H1 (cell line): ENCODE data around the gene ACTN3. TPM values are rescaled to one million over a fixed set of nuclear protein-coding genes. Genes with fewer than 3 reads are reported as not detected.
A peak's percentile ranks its signal among the peaks of the same experiment; 100 is the strongest.

Experiments
- CTCF ChIA-PET: fragments of 300-600 bp; sonication (Branson Sonifier 250); formaldehyde crosslinking; loops from one replicate; lab custom pipeline; 2021; ENCODE audit not compliant: partially characterized antibody; lab: Charles Lee
- POLR2A ChIA-PET: fragments of 300-600 bp; sonication (Branson Sonifier 250); formaldehyde crosslinking; loops from one replicate; lab custom pipeline; 2021; ENCODE audit warnings: inconsistent platforms; ENCODE audit not compliant: partially characterized antibody; lab: Charles Lee
- DNase-seq, 2 experiments: peaks; one replicate each; pipeline versions ENCODE4 v3.0.0 to v3.0.0-alpha.2; 2010 to 2022; ENCODE audit warnings: low spot score in 2 of 2, low read depth in 1 of 2, mixed read lengths in 1 of 2
- FAIRE-seq: peaks from 2 replicates; lab custom pipeline; 2011; peaks lifted over from hg19 to GRCh38; lab: Jason Lieb, UNC
- H2AFZ ChIP-seq: 2 replicates; pipeline ENCODE4 v1.8.1; 2012; ENCODE audit warnings: low read length, inconsistent platforms
- H2AK5ac ChIP-seq: 2 replicates; pipeline ENCODE4 v1.6.1; 2013; ENCODE audit warnings: low read depth, low read length
- H2BK120ac ChIP-seq: replicated peaks from 2 replicates; pipeline ENCODE3; 2013; ENCODE audit warnings: low read depth, low read length, inconsistent platforms
- H2BK12ac ChIP-seq: 2 replicates; pipeline ENCODE4 v1.6.1; 2013; ENCODE audit warnings: low read depth, low read length
- H2BK15ac ChIP-seq: 2 replicates; pipeline ENCODE4 v1.6.1; 2013; ENCODE audit warnings: low read length
- H2BK20ac ChIP-seq: 2 replicates; pipeline ENCODE4 v1.6.1; 2013; ENCODE audit warnings: low read length
- H2BK5ac ChIP-seq: 2 replicates; pipeline ENCODE4 v1.6.1; 2013; ENCODE audit warnings: low read depth, low read length
- H3K14ac ChIP-seq: 2 replicates; pipeline ENCODE4 v1.6.1; 2013; ENCODE audit warnings: inconsistent platforms; ENCODE audit not compliant: insufficient read length
- H3K18ac ChIP-seq: 2 replicates; pipeline ENCODE4 v1.6.1; 2013; ENCODE audit warnings: low read length; ENCODE audit errors: extremely low read depth
- H3K23ac ChIP-seq: 2 replicates; pipeline ENCODE4 v1.6.1; 2013; ENCODE audit warnings: inconsistent platforms; ENCODE audit not compliant: insufficient read length
- H3K23me2 ChIP-seq: 2 replicates; pipeline ENCODE4 v1.6.1; 2013; ENCODE audit warnings: low read depth, low read length
- H3K27ac ChIP-seq: 2 replicates; pipeline ENCODE4 v1.6.1; 2011; ENCODE audit warnings: low read depth, low read length, inconsistent platforms
- H3K27me3 ChIP-seq, 4 experiments: replicated peaks in 1 of 4; 1 replicate in 1 of 4; 2 replicates in 3 of 4; pipeline versions ENCODE4 v1.6.1 to v1.8.1; 2011 to 2013; ENCODE audit warnings: low read length in 3 of 4, mild to moderate bottlenecking in 3 of 4, inconsistent platforms in 2 of 4, mixed read lengths in 2 of 4, moderate library complexity in 1 of 4; ENCODE audit not compliant: control insufficient read depth in 3 of 4, insufficient read depth in 3 of 4; ENCODE audit errors: extremely low read depth in 1 of 4
- H3K36me3 ChIP-seq, 4 experiments: 2 replicates each; pipeline versions ENCODE4 v1.6.1 to v1.8.1; 2011 to 2013; ENCODE audit warnings: mild to moderate bottlenecking in 4 of 4, low read length in 3 of 4, moderate library complexity in 2 of 4, control low read depth in 1 of 4, inconsistent platforms in 1 of 4; ENCODE audit not compliant: insufficient read depth in 4 of 4, control insufficient read depth in 2 of 4
- H3K4ac ChIP-seq: replicated peaks from 2 replicates; pipeline ENCODE3; 2013; ENCODE audit warnings: low read length, low read depth, mixed read lengths, inconsistent platforms; ENCODE audit not compliant: insufficient read length
- H3K4me1 ChIP-seq, 4 experiments: replicated peaks in 1 of 4; 1 replicate in 1 of 4; 2 replicates in 3 of 4; pipeline versions ENCODE4 v1.6.1 to v1.8.1; 2011 to 2013; ENCODE audit warnings: low read length in 3 of 4, inconsistent platforms in 2 of 4, mixed read lengths in 1 of 4; ENCODE audit not compliant: insufficient read depth in 4 of 4, control insufficient read depth in 3 of 4
- H3K4me2 ChIP-seq, 2 experiments: 2 replicates each; pipeline versions ENCODE4 v1.6.1 to v1.8.1; 2011 to 2013; ENCODE audit warnings: low read depth in 2 of 2, low read length in 2 of 2, control low read depth in 1 of 2, inconsistent platforms in 1 of 2, mild to moderate bottlenecking in 1 of 2; ENCODE audit not compliant: insufficient read depth in 1 of 2
- H3K4me3 ChIP-seq, 4 experiments: fragments of 200-600, 300-600 bp in 1 of 4; sonication (generic), shearing (Covaris generic), sonication (Bioruptor Twin) in 1 of 4; 2 replicates each; pipeline versions ENCODE4 v1.5.1 to v1.8.1; 2011 to 2016; ENCODE audit warnings: low read length in 4 of 4, low read depth in 3 of 4, control low read depth in 2 of 4, inconsistent platforms in 2 of 4, mild to moderate bottlenecking in 2 of 4, mixed read lengths in 1 of 4, moderate library complexity in 1 of 4; ENCODE audit not compliant: insufficient read depth in 2 of 4; ENCODE audit errors: extremely low read depth in 1 of 4
- H3K56ac ChIP-seq: replicated peaks from 2 replicates; pipeline ENCODE3; 2013; ENCODE audit warnings: low read depth, mild to moderate bottlenecking, mixed read lengths, low read length, inconsistent platforms; ENCODE audit not compliant: insufficient read length
- H3K79me1 ChIP-seq: 2 replicates; pipeline ENCODE4 v1.6.1; 2013; ENCODE audit warnings: low read depth, low read length, control low read depth
- H3K79me2 ChIP-seq, 2 experiments: 2 replicates each; pipeline versions ENCODE4 v1.6.1 to v1.8.1; 2012 to 2013; ENCODE audit warnings: low read length in 2 of 2, mild to moderate bottlenecking in 2 of 2, inconsistent platforms in 1 of 2; ENCODE audit not compliant: insufficient read depth in 2 of 2, control insufficient read depth in 1 of 2
- H3K9ac ChIP-seq, 4 experiments: replicated peaks in 1 of 4; 1 replicate in 1 of 4; 2 replicates in 3 of 4; pipeline versions ENCODE4 v1.6.1 to v1.8.1; 2011 to 2013; ENCODE audit warnings: low read depth in 3 of 4, low read length in 3 of 4, control low read depth in 2 of 4, mild to moderate bottlenecking in 2 of 4, moderate library complexity in 2 of 4, inconsistent platforms in 1 of 4; ENCODE audit errors: extremely low read depth in 1 of 4
- H3K9me3 ChIP-seq, 2 experiments: 2 replicates each; pipeline versions ENCODE4 v1.6.1 to v1.8.1; 2012 to 2013; ENCODE audit warnings: mild to moderate bottlenecking in 2 of 2, moderate library complexity in 2 of 2, control low read depth in 1 of 2, inconsistent platforms in 1 of 2, low read depth in 1 of 2, low read length in 1 of 2, mixed read lengths in 1 of 2; ENCODE audit not compliant: insufficient read depth in 2 of 2
- H4K20me1 ChIP-seq, 2 experiments: replicated peaks in 1 of 2; 2 replicates each; pipeline versions ENCODE3 to v1.8.1; 2011 to 2013; ENCODE audit warnings: inconsistent platforms in 2 of 2, low read length in 2 of 2, mild to moderate bottlenecking in 1 of 2; ENCODE audit not compliant: insufficient read depth in 2 of 2, control insufficient read depth in 1 of 2
- H4K5ac ChIP-seq: 2 replicates; pipeline ENCODE4 v1.6.1; 2013; ENCODE audit warnings: low read length, low read depth, mixed read lengths, inconsistent platforms; ENCODE audit not compliant: insufficient read length
- H4K8ac ChIP-seq: 2 replicates; pipeline ENCODE4 v1.8.0; 2013; ENCODE audit warnings: mild to moderate bottlenecking, moderate library complexity, low read length, inconsistent platforms; ENCODE audit not compliant: insufficient read depth; ENCODE audit errors: extremely low read depth
- H4K91ac ChIP-seq: replicated peaks from 2 replicates; pipeline ENCODE3; 2013; ENCODE audit warnings: low read length, mixed read lengths, inconsistent platforms; ENCODE audit not compliant: insufficient read length
- CBX8 ChIP-seq: fragments of 300-800, 300-1000 bp; sonication (generic); IDR thresholded peaks from 2 replicates; pipeline ENCODE4 v1.7.1; 2016; ENCODE audit warnings: low read depth, low read length, borderline replicate concordance
- CEBPB ChIP-seq: IDR thresholded peaks from 2 replicates; pipeline ENCODE4 v1.6.1; 2012; ENCODE audit warnings: low read depth, low read length
- CREB1 ChIP-seq: IDR thresholded peaks from 2 replicates; pipeline ENCODE4 v1.6.1; 2012; ENCODE audit warnings: inconsistent platforms
- EGR1 ChIP-seq: IDR thresholded peaks from 2 replicates; pipeline ENCODE4 v1.6.1; 2011; ENCODE audit warnings: low read depth, low read length, borderline replicate concordance
- EP300 ChIP-seq, 2 experiments: IDR thresholded peaks; 1 replicate in 1 of 2; 2 replicates in 1 of 2; pipeline ENCODE4 v1.6.1; 2011 to 2012; ENCODE audit warnings: low read depth in 2 of 2, low read length in 2 of 2, mild to moderate bottlenecking in 2 of 2, borderline replicate concordance in 1 of 2, inconsistent platforms in 1 of 2, moderate library complexity in 1 of 2
- HDAC2 ChIP-seq, 2 experiments: fragments of 300-600 bp in 1 of 2; sonication (generic) in 1 of 2; IDR thresholded peaks; 2 replicates each; pipeline ENCODE4 v1.6.1; 2011 to 2012; ENCODE audit warnings: low read depth in 2 of 2, low read length in 2 of 2, mild to moderate bottlenecking in 2 of 2, moderate library complexity in 2 of 2, borderline replicate concordance in 1 of 2, inconsistent platforms in 1 of 2
- JUN ChIP-seq: IDR thresholded peaks from 2 replicates; pipeline ENCODE4 v1.6.1; 2011; ENCODE audit warnings: low read depth, mild to moderate bottlenecking, improper control_type of control experiment, low read length
- KDM1A ChIP-seq: fragments of 200-600, 300-600 bp; sonication (generic); IDR thresholded peaks from 2 replicates; pipeline ENCODE4 v1.7.1; 2016; ENCODE audit warnings: mild to moderate bottlenecking, low read length, borderline replicate concordance
- MAFK ChIP-seq: IDR thresholded peaks from 2 replicates; pipeline ENCODE4 v1.6.1; 2012; ENCODE audit warnings: low read depth, mild to moderate bottlenecking, improper control_type of control experiment, low read length
- NANOG ChIP-seq: IDR thresholded peaks from 2 replicates; pipeline ENCODE4 v1.6.1; 2011; ENCODE audit warnings: low read length, low read depth, mild to moderate bottlenecking, inconsistent platforms; ENCODE audit not compliant: insufficient read depth, poor library complexity, severe bottlenecking
- NRF1 ChIP-seq: IDR thresholded peaks from 2 replicates; pipeline ENCODE4 v1.6.1; 2011; ENCODE audit warnings: mild to moderate bottlenecking, low read depth, low read length, improper control_type of control experiment
- RNF2 ChIP-seq: fragments of 200-900, 300-1000 bp; sonication (generic); IDR thresholded peaks from 2 replicates; pipeline ENCODE4 v1.7.1; 2016; ENCODE audit warnings: borderline replicate concordance, low read depth, mild to moderate bottlenecking, antibody characterized with exemption, low read length; ENCODE audit not compliant: poor library complexity, severe bottlenecking; ENCODE audit errors: missing control alignments
- SP1 ChIP-seq: IDR thresholded peaks from 2 replicates; pipeline ENCODE4 v1.6.1; 2011; ENCODE audit warnings: low read depth, low read length
- TEAD4 ChIP-seq: IDR thresholded peaks from 2 replicates; pipeline ENCODE4 v1.6.1; 2012; ENCODE audit warnings: low read depth, low read length, inconsistent platforms, mixed read lengths
- WGBS, 2 experiments: shearing (Covaris generic) in 1 of 2; methylation state at CpG; one replicate each; pipeline versions ENCODE4 v1.1.6 to v1.1.7; 2013 to 2015; ENCODE audit warnings: low lambda C conversion rate in 2 of 2, mixed read lengths in 2 of 2, inconsistent platforms in 1 of 2, low coverage in 1 of 2, missing lambda C conversion rate in 1 of 2; ENCODE audit not compliant: insufficient replicate concordance in 2 of 2, insufficient coverage in 1 of 2, insufficient read length in 1 of 2; ENCODE audit errors: extremely low coverage in 1 of 2, missing lambda C conversion rate in 1 of 2; 5-methylcytosine and 5-hydroxymethylcytosine counted together
- polyA plus RNA-seq, 7 experiments: library from polyadenylated mRNA; depleted of rRNA in 3 of 7; stranded (reverse) in 5 of 7; unstranded in 2 of 7; fragments of >200 nt in 5 of 7; fragments of 200-250 nt in 2 of 7; gene quantifications; 1 replicate in 5 of 7; 2 replicates in 1 of 7; 4 replicates in 1 of 7; pipeline versions ENCODE4 v1.2.1 to v1.2.3, GENCODE V29; 2011 to 2013; ENCODE audit warnings: missing spikeins in 2 of 7, mixed read lengths in 2 of 7
- total RNA-seq: library from RNA; stranded (reverse); fragmentation: NEBNext Ultra II Directional; extraction: Animal tissue kit (Norgen Biotek cat#: 25700); gene quantifications from 2 replicates; pipeline ENCODE4 v1.2.1, GENCODE V29; 2021

Gene ACTN3
- total and polyA plus RNA-seq, 2 of the 8 experiments (the other 6 are each of a cell fraction or from before 2014, with no cell fraction given): 30.8 to 36.7 TPM

GRCh38 chr11:66541892-66542291 is 4.8 kb upstream of the ACTN3 start:
- Histone ChIP-seq H2BK20ac (no peak overlapping the region), H3K79me1 (no peaks in the 10 kb centered on the region), H2BK15ac (peak overlapping the region; percentile 63; the same call in 1 of the 2 replicates), H3K9me3 (no peaks in the 10 kb centered on the region), H3K4me3 (no peak overlapping the region), H3K18ac (no peak overlapping the region), H3K27ac (no peak overlapping the region), H2AK5ac (no peak overlapping the region; the same call in 1 of the 2 replicates), H3K9ac (no peak overlapping the region), H2AFZ (no peak overlapping the region), H4K8ac (no peak overlapping the region), H3K4me1 (peaks cover 0 to 17% (median 4%) of the 10 kb centered on the region in 4 experiments; a peak in 6 of 7 replicates), H3K56ac (no peak overlapping the region), H3K27me3 (no peaks in the 10 kb centered on the region), H3K14ac (no peak overlapping the region), H3K23ac (no peak overlapping the region), H3K79me2 (no peaks in the 10 kb centered on the region), H3K4ac (no peak overlapping the region), H4K20me1 (no peaks in the 10 kb centered on the region), H3K36me3 (no peaks in the 10 kb centered on the region), H3K4me2 (no peak overlapping the region), H2BK120ac (no peak overlapping the region), H3K23me2 (peaks cover 3% of the 10 kb centered on the region; the same call in 1 of the 2 replicates), H4K5ac (no peak overlapping the region), H4K91ac (no peak overlapping the region), H2BK5ac (no peak overlapping the region), H2BK12ac (no peak overlapping the region)
- WGBS, 2 experiments: 90% methylated on average over 4 of the region's 4 CpGs; no CpG with 5 or more reads in 1 of the 2 experiments
- DNase-seq: no peak
- CTCF ChIA-PET: interaction anchor here (0.9 to 1.4 kb wide), 3 partner anchors 39 to 137 kb away, joined by 3 to 4 read pairs (median 3); no protein-coding TSS in a partner anchor
- POLR2A ChIA-PET: interaction anchor here (0.9 to 2.4 kb wide), 4 partner anchors 9 to 428 kb away, joined by 3 to 7 read pairs (median 5); partner anchors contain the start of gene RBM14
- no peak for FAIRE-seq
- no peak for TF ChIP-seq CBX8
- TF ChIP-seq SP1: no peak
- TF ChIP-seq TEAD4: no peak
- TF ChIP-seq JUN: no peak
- TF ChIP-seq NANOG: no peak
- TF ChIP-seq CREB1: no peak
- no peak for TF ChIP-seq NRF1
- no peak for TF ChIP-seq EP300 (IDR thresholded peaks at IDR 0.05; ENCODE audit: borderline replicate concordance in 1 of 2, low read depth in 2 of 2, low read length in 2 of 2)
- no peak for TF ChIP-seq CEBPB
- TF ChIP-seq EGR1: no peak
- TF ChIP-seq HDAC2 (IDR thresholded peaks at IDR 0.05; ENCODE audit: borderline replicate concordance in 1 of 2, low read depth in 2 of 2, low read length in 2 of 2): no peak
- TF ChIP-seq KDM1A: no peak
- no peak for TF ChIP-seq RNF2
- TF ChIP-seq MAFK: no peak
